ENCODE measurements around the gene RUVBL2. TPM values are rescaled to one million over a fixed set of nuclear protein-coding genes. Genes with fewer than 3 reads are reported as not detected.

Gene RUVBL2
- polyA plus RNA-seq, 1 donor from 2014 or later, result 184 TPM

GRCh38 chr19:48955308-48955958 is 38.3 kb upstream of the RUVBL2 start:
- Histone ChIP-seq H3K9me2 (ENCODE audit: insufficient read depth, low read length) (no peaks in the 10 kb centered on the region), H3K36me3 (ENCODE audit: insufficient read depth, low read length) (no peaks in the 10 kb centered on the region), H3K27ac (ENCODE audit: low read length) (peak overlapping the region; percentile 63), H3K79me2 (replicated peaks; ENCODE audit: insufficient read depth, low read length) (peaks cover 9% of the 10 kb centered on the region), H3K4me2 (ENCODE audit: low read length) (peak overlapping the region; percentile 92), H3K9ac (ENCODE audit: low read length) (peak overlapping the region; percentile 92), H2AFZ (ENCODE audit: low read depth, low read length) (peak overlapping the region; percentile 76), H3K9me3 (ENCODE audit: low read length) (no peaks in the 10 kb centered on the region), H3F3A (ENCODE audit: insufficient read depth, low read length, poor library complexity, severe bottlenecking) (no peaks in the 10 kb centered on the region), H3K27me3 (ENCODE audit: insufficient read depth, low read depth, low read length) (no peaks in the 10 kb centered on the region), H3K4me3 (ENCODE audit: low read length) (peak overlapping the region; percentile 94), H4K20me1 (ENCODE audit: insufficient read depth) (no peaks in the 10 kb centered on the region)
- TF ChIP-seq MXI1 (conservative IDR thresholded peaks at IDR 0.05; ENCODE audit: poor library complexity, severe bottlenecking), result no peak
- no peak for TF ChIP-seq REST (IDR thresholded peaks at IDR 0.05; ENCODE audit: borderline replicate concordance)
- TF ChIP-seq TAF1 (IDR thresholded peaks at IDR 0.05; ENCODE audit: low read depth), result no peak

GRCh38 chr19:48958006-48958405 is 35.7 kb upstream of the RUVBL2 start:
- no peaks in the 10 kb centered on the region for H3F3A ChIP-seq (ENCODE audit: insufficient read depth, low read length, poor library complexity, severe bottlenecking)
- no peak overlapping the region for H3K4me2 ChIP-seq (ENCODE audit: low read length)
- no peaks in the 10 kb centered on the region for H3K27me3 ChIP-seq (ENCODE audit: insufficient read depth, low read depth, low read length)
- H3K36me3 ChIP-seq (ENCODE audit: insufficient read depth, low read length), result no peaks in the 10 kb centered on the region
- no peaks in the 10 kb centered on the region for H4K20me1 ChIP-seq (ENCODE audit: insufficient read depth)
- H3K27ac ChIP-seq (ENCODE audit: low read length), result no peak overlapping the region
- no peak overlapping the region for H3K4me3 ChIP-seq (ENCODE audit: low read length)
- H3K9ac ChIP-seq (ENCODE audit: low read length), result no peak overlapping the region
- no peaks in the 10 kb centered on the region for H3K9me2 ChIP-seq (ENCODE audit: insufficient read depth, low read length)
- TF ChIP-seq CTCF (IDR thresholded peaks at IDR 0.05; ENCODE audit: poor library complexity, severe bottlenecking) (no peak), POLR2AphosphoS5 (IDR thresholded peaks at IDR 0.05) (no peak), EZH2 (IDR thresholded peaks at IDR 0.05; ENCODE audit: borderline replicate concordance, insufficient read depth, low read length, poor library complexity, severe bottlenecking) (no peak), REST (IDR thresholded peaks at IDR 0.05; ENCODE audit: borderline replicate concordance) (no peak), SMC3 (conservative IDR thresholded peaks at IDR 0.05; ENCODE audit: poor library complexity) (no peak), EP300 (conservative IDR thresholded peaks at IDR 0.05; ENCODE audit: poor library complexity, severe bottlenecking) (no peak), TAF1 (IDR thresholded peaks at IDR 0.05; ENCODE audit: low read depth) (no peak)
- H3K79me2 ChIP-seq (replicated peaks; ENCODE audit: insufficient read depth, low read length), result peaks cover 9% of the 10 kb centered on the region
- H3K9me3 ChIP-seq (ENCODE audit: low read length), result no peaks in the 10 kb centered on the region
- no peak overlapping the region for H2AFZ ChIP-seq (ENCODE audit: low read depth, low read length)

Data from neural cell (in vitro differentiated cells).